Esophagus muscularis mucosa (tissue), 4 donors: Measurements from ENCODE around the gene ADAMTS9. TPM values are rescaled to one million over a fixed set of nuclear protein-coding genes. Genes with fewer than 3 reads are reported as not detected.

Experiments
- DNase-seq: peaks from one replicate; pipeline ENCODE4 v3.0.0-alpha.2; 2017; ENCODE audit errors: extremely low spot score
- H3K27ac ChIP-seq, 4 donors: fragments of 200-600 bp; sonication (generic); replicated peaks in 1 of 4; 1 replicate in 3 of 4; 2 replicates in 1 of 4; pipeline ENCODE4 v1.5.1; 2016 to 2019; ENCODE audit warnings: mild to moderate bottlenecking in 1 of 4
- H3K27me3 ChIP-seq, 4 donors: fragments of 200-600 bp; sonication (generic); one replicate each; pipeline versions ENCODE4 v1.5.1 to v1.6.0; 2016 to 2019
- H3K36me3 ChIP-seq, 4 donors: fragments of 200-600 bp; sonication (generic); one replicate each; pipeline ENCODE4 v1.5.1; 2016 to 2019
- H3K4me1 ChIP-seq, 4 donors: fragments of 200-600 bp; sonication (generic); one replicate each; pipeline ENCODE4 v1.5.1; 2016 to 2019
- H3K4me3 ChIP-seq, 4 donors: fragments of 200-600 bp; sonication (generic); 1 replicate in 2 of 4; 2 replicates in 2 of 4; pipeline ENCODE4 v1.5.1; 2016 to 2019; ENCODE audit warnings: mild to moderate bottlenecking in 4 of 4, moderate library complexity in 1 of 4
- H3K9me3 ChIP-seq, 4 donors: fragments of 200-600 bp; sonication (generic); 1 replicate in 3 of 4; 2 replicates in 1 of 4; pipeline ENCODE4 v1.5.1; 2016 to 2019
- CTCF ChIP-seq, 3 experiments: fragments of 200-600 bp in 2 of 3; fragments of 450-650 bp in 1 of 3; sonication (generic) in 2 of 3; IDR thresholded peaks; one replicate each; pipeline ENCODE4 v1.5.1; 2017 to 2019; ENCODE audit warnings: antibody characterized with exemption in 3 of 3, mild to moderate bottlenecking in 2 of 3, moderate library complexity in 1 of 3
- EP300 ChIP-seq: sonication (generic); formaldehyde crosslinking; IDR thresholded peaks from one replicate; pipeline ENCODE4 v1.6.1; 2017; ENCODE audit warnings: antibody characterized with exemption
- POLR2A ChIP-seq: fragments of 450-650 bp; IDR thresholded peaks from one replicate; pipeline ENCODE4 v1.6.1; 2017; ENCODE audit warnings: antibody characterized with exemption, moderate library complexity, mild to moderate bottlenecking, low read depth
- POLR2AphosphoS5 ChIP-seq, 2 donors: sonication (generic); formaldehyde crosslinking; IDR thresholded peaks; one replicate each; pipeline ENCODE4 v1.6.1; 2017; ENCODE audit warnings: antibody characterized with exemption in 2 of 2
- WGBS: methylation state at CpG from one replicate; pipeline ENCODE4 v1.1.5; 2018; 5-methylcytosine and 5-hydroxymethylcytosine counted together
- intact Hi-C: fragments of 100-400 bp; cut with DNase I; formaldehyde crosslinking; loops from one replicate; pipeline ENCODE4 v1.15.1; 2023
- total RNA-seq, 4 donors: library from RNA; depleted of rRNA; stranded (reverse); fragments of >200 nt; gene quantifications; one replicate each; pipeline versions ENCODE4 v1.1.0 to v1.2.1, GENCODE V29; 2016

The ADAMTS9 gene
- total RNA-seq, 4 donors from 2014 or later, result 45.3 to 142 (median 56.6) TPM

GRCh38 chr3:64518496-64518895 lies 169.3 kb downstream of the ADAMTS9 start:
- Histone ChIP-seq H3K36me3 (peaks cover 18 to 88% (median 35%) of the 10 kb centered on the region in 4 donors), H3K27ac (no peak overlapping the region), H3K27me3 (no peaks in the 10 kb centered on the region), H3K4me1 (no peaks in the 10 kb centered on the region), H3K4me3 (no peak overlapping the region), H3K9me3 (no peaks in the 10 kb centered on the region)
- intact Hi-C loops, result no loop called here
- no peak for TF ChIP-seq CTCF (IDR thresholded peaks at IDR 0.05)
- no peak for TF ChIP-seq EP300
- TF ChIP-seq POLR2A, result no peak
- TF ChIP-seq POLR2AphosphoS5 (IDR thresholded peaks at IDR 0.05), result no peak
- DNase-seq, result no peak
- WGBS, result 90% methylated on average over 6 of the region's 6 CpGs

GRCh38 chr3:64514889-64515288 lies 172.9 kb downstream of the ADAMTS9 start:
- 87% methylated on average over 3 of the region's 3 CpGs for WGBS
- H3K36me3 ChIP-seq, result peaks cover 10 to 54% (median 22%) of the 10 kb centered on the region in 4 donors

GRCh38 chr3:64509206-64509605 lies 178.6 kb downstream of the ADAMTS9 start:
- Histone ChIP-seq H3K4me1 (no peaks in the 10 kb centered on the region), H3K27me3 (no peaks in the 10 kb centered on the region), H3K4me3 (no peak overlapping the region), H3K27ac (no peak overlapping the region), H3K36me3 (no peaks in the 10 kb centered on the region), H3K9me3 (no peaks in the 10 kb centered on the region)
- intact Hi-C loops, result no loop called here
- no peak for TF ChIP-seq POLR2AphosphoS5 (IDR thresholded peaks at IDR 0.05)
- TF ChIP-seq POLR2A, result no peak
- no peak for TF ChIP-seq CTCF (IDR thresholded peaks at IDR 0.05)
- no peak for TF ChIP-seq EP300
- WGBS, result 63% methylated on average over 5 of the region's 5 CpGs
- DNase-seq, result no peak

More at GRCh38 chr3:64514889-64515288, 172.9 kb downstream of the ADAMTS9 start:
- TF ChIP-seq POLR2A (no peak), POLR2AphosphoS5 (IDR thresholded peaks at IDR 0.05) (no peak), EP300 (no peak), CTCF (IDR thresholded peaks at IDR 0.05) (no peak)
- no peaks in the 10 kb centered on the region for H3K27me3 ChIP-seq
- no peaks in the 10 kb centered on the region for H3K9me3 ChIP-seq
- no peak overlapping the region for H3K4me3 ChIP-seq
- H3K27ac ChIP-seq, result no peak overlapping the region
- no peaks in the 10 kb centered on the region for H3K4me1 ChIP-seq
- no peak for DNase-seq
- intact Hi-C loops, result no loop called here

- no peaks in the 10 kb centered on the region for H3K9me3 ChIP-seq
- intact Hi-C loops, result no loop called here
- no peak overlapping the region for H3K27ac ChIP-seq
- no peaks in the 10 kb centered on the region for H3K4me1 ChIP-seq
- 77% methylated on average over 1 of the region's 1 CpG for WGBS
- no peak overlapping the region for H3K4me3 ChIP-seq
- no peak for TF ChIP-seq CTCF (IDR thresholded peaks at IDR 0.05)
- no peak for TF ChIP-seq POLR2A
- no peak for TF ChIP-seq EP300
- TF ChIP-seq POLR2AphosphoS5 (IDR thresholded peaks at IDR 0.05), result no peak
- DNase-seq, result no peak
- H3K36me3 ChIP-seq, result no peaks in the 10 kb centered on the region
- no peaks in the 10 kb centered on the region for H3K27me3 ChIP-seq
These were observed 179.7 kb downstream of the ADAMTS9 start for GRCh38 chr3:64508140-64508539.

- TF ChIP-seq EP300, result no peak
These were observed 181.5 kb downstream of the ADAMTS9 start for GRCh38 chr3:64506255-64506654.

More at GRCh38 chr3:64506255-64506654, 181.5 kb downstream of the ADAMTS9 start:
- H3K36me3 ChIP-seq, result no peaks in the 10 kb centered on the region
- WGBS, result 92% methylated on average over 8 of the region's 8 CpGs
- DNase-seq, result no peak
- no peaks in the 10 kb centered on the region for H3K9me3 ChIP-seq
- H3K27ac ChIP-seq, result no peak overlapping the region
- peaks cover 0 to 4% (median 2%) of the 10 kb centered on the region in 4 donors for H3K4me1 ChIP-seq
- no peak overlapping the region for H3K4me3 ChIP-seq
- intact Hi-C loops, result no loop called here
- no peaks in the 10 kb centered on the region for H3K27me3 ChIP-seq
